NCI-H524 (cell line): ENCODE measurements around the gene IGSF9.

Experiments
- DNase-seq, 2 experiments: peaks; one replicate each; lab custom pipeline; 2025; lab: John Stamatoyannopoulos, UW

Gene IGSF9

DNA sequence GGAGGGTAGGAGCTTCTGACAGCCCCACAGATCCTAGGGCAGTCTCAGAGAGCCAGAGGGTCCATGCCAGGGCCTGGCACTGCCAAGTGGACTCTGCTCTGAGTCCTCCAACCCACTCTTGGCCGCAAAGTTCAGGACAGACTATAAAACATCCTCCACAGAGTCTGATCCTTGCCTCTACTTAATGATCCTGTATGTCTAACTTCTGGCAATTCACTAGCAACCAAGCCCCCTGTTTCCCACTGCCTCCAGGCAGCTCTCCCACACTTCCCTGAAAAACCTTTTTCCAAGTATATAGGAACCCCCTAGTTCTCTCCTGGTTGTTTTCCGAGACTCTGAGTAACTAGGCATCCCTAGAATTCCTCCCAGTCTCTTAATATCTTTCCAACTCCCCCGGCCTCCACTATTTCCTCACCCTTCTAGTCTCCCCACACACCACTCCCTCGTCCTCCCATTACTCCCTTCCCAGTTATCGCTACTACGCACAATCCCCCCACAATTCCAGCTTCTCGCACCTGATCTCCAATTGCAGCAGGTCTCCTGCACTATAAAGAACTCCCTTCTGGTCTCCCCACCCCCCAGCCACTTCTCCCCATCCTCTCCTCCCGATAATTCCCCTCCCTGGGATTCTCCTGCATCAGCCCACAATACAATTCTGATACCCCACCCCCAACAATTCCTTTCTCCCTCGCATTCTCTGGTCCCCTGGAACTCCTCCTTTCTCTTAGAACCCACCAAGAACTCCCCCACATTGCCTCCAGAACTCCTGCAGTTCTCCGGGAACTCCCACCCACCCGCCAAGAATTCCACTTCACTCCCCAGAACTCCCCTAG lies 574 bp downstream of the IGSF9 start:
- peak in 1 of 2 experiments; percentile 34 for DNase-seq

DNA sequence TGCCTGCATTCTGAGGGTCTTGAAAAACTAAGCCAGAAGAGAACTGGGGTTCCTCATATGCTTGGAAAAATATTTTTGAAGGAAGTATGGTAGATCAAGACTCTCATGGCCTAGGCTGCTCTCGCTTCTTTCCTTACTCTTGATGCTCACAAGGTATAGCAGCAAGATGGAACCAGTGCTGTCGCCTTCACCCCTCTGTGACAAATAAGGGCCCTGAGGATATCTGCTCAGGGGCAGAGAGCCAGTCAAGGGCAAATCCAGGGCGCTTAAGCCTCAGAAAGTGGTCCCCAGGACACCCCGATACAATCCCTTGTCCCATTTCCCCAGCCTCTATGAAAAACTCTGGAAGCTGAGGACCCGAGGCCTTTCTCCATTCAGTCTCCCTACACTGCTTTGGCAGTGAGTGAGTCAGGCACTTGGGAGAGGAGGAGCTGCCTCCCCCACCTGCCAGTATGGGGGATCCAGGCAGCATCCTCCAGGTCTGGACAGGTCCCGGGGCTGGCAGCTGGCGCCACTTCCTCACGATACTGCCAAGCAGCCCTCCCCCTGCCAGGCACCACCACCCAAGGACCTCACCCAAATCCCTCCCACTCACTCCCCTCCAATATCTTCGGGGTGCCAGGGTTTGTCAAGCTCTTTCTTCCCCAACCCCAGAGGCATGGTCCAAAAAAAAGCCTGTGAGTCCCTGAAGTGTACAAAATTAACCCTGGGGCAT lies 1.3 kb downstream of the IGSF9 start:
- DNase-seq: no peak

DNA sequence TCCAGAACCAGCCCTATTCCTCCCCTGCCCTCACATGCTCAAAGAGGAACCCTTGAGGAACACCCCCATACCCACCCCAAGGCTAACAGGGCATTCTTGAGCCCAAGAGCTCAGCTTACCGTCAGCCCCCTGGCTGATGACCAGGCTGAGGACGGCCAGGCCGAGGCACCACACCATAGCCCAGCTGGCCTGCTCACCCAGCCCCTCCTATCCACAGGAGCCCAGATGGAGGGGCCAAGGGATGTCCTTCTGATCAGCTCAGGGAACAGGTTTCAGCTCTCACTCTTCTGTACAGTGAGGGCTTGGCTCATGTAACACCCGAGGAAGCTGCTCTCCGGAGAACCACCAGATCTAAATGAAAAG lies 2.2 kb downstream of the IGSF9 start:
- no peak for DNase-seq

DNA sequence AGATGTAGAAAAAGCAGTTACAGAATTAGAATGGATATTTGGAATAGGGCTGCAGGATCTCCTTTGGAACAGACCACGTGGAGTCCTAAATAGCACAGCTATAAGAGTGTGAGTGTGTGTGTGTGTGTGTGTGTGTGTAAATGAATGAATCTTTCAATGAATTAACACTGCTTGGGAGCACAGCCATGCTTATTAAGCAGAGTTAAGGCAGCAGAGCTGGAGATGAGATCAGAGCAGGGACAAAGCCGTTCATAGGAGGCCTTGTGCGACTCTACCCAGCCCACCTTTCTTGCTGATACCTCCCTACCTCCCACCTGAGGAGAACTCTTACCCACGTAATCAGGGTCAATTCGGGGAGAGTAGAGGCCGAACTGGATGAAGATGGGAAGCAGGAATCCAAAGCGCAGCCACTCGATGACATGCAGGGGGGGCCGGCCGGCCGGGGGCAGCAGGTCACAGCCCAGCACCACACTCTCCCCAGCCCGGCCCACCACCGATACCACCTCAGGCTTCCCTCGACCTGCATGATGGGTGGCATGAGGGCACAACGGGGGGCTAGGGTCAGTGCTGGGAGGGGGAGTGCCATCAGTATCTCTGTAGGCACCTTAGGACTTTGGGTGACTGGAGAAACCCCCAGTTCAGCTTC lies 2.7 kb downstream of the IGSF9 start:
- no peak for DNase-seq

DNA sequence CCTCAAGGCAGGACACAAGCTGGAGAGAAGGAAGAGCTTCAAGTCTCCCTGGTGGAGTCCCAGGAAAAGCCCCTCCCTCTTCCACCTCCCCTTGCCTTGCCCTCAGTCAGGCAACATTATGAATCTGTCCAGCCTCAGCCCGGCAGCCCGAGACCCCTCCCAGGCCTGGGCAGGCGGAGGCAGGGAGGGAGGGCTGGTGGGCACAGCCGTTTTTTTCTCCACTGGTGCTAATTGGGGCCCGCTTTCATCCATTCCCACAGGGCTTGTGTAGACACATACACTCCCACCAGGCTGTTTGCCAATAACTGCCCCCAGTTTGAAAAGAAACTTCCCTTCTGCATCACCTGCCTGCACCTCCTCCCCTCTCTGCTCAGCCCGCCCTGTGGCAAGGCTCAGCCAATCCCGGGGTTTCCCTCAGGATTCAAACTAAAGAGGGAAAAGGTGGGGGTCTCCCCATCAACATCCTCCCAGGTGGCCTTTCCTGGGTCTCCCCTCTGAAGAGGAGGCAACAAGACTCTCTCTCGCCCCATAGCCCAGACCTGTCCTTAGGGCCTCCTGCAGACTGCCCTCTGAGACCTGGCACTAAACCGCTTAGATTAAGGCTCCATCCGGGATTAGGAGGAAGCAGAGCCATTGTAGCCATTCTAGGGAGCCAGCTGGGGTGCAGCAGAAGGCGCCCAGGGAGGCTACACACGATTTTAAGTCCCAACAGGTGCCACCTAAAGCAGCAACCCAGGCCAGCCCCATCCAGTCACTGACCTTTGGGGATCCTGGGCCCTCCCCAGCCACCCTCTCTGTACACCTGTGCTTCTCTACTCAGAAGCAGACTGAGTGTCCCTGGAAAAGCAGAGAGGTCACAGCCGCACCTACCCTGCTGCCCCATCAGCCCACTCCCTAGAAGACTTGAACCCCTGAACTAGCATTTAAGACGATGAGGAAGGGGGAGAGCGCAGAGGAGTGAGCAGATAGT lies 3.5 kb downstream of the IGSF9 start:
- DNase-seq: peak in 1 of 2 experiments; percentile 39

DNA sequence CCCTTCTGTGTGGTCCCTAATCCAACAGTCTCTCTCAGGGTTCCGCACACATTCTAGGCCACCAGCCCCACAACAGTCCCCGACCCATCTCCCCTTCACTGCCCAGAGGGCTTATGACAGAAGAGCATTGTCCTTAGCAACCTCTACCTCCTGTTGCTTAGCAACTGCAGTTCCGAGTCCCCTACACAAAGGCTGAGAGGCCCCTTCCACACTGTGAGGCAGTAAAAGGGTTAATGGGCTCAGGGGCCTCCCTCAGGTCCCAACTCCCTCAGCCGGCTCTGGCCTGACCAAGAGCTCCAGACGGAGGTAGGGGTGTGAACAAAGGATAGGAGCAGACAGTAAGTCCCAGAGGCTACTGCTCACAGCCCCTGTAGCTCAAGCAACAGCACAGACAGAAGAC lies 4.3 kb downstream of the IGSF9 start:
- no peak for DNase-seq

DNA sequence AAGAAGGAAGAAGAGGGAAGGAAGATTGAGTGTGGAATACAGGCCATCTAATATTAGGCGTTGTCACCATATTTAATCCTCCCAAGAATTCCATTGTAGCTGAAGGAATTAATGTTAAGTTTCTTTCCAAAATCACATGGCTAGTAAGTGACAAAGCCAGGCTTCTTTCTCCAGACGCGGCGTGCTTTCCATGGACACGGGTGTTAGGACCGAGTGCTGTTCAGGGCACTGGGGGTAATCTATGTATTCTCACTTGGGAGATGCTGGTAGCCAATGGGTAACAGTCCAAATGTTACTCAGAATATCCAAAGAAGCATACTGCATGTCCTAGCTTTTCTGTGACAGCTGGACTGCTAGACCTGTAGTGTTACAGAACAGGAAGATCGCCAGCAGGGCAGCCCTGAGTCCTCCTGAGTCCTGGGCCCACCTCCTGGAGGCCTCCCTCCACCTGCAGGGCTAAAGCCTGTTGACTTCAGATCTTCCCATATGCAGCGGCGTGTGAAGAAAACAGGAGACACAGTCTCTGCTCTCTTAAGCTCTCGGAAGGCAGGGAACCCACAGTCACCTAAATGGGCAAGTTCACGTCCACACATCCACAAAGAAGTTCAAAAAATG lies 5.3 kb downstream of the IGSF9 start:
- DNase-seq: no peak

DNA sequence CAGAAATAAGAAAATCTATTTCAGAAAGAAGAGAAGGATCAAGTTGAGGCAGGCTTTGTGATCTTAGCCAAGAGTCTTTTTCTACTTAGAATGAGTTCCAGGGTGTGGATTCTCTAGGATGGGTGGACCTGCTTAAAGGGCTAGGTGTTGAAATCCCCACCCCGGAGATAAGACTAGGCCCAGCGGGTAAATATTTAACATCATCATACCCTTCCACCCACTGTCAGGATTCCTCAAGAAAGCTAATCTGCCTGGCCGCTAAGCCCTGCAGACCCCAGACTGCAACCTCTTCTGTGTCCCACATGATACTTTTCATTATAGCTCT lies 5.8 kb downstream of the IGSF9 start:
- DNase-seq: no peak

DNA sequence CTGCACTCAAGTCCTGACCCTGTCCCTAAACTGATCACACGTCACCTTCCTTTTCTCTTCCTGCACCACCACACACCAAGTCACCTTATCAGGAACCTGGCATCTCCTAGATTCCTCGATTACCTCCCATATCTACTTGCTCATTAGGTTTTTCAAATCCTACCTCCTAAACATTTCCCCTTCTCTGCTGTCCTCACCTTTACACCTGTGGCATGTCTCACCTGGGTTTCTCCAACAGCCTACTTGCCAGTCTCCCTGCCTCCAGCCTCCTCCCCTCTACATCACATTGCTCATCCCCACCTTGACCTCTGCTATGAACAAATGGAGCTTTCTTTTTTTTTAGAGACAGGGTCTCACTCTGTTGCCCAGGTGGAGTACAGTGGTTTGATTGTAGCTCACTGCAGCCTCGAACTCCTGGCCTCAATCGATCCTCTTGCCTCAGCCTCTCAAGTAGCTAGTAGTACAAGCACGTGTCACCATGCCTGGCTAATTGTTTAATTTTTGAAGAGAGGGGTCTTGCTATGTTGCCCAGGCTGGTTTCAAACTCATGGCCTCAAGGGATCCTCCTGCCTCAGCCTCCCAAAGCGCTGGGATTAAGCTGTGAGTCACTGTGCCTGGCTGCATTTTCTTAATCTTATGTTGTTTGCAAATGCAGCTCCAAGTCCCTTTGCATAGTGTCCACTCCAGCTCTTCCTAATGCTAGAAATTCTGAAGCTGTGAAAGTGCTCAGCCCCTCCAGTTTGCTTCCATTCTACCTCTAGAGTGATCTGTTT lies 6.3 kb downstream of the IGSF9 start:
- no peak for DNase-seq

DNA sequence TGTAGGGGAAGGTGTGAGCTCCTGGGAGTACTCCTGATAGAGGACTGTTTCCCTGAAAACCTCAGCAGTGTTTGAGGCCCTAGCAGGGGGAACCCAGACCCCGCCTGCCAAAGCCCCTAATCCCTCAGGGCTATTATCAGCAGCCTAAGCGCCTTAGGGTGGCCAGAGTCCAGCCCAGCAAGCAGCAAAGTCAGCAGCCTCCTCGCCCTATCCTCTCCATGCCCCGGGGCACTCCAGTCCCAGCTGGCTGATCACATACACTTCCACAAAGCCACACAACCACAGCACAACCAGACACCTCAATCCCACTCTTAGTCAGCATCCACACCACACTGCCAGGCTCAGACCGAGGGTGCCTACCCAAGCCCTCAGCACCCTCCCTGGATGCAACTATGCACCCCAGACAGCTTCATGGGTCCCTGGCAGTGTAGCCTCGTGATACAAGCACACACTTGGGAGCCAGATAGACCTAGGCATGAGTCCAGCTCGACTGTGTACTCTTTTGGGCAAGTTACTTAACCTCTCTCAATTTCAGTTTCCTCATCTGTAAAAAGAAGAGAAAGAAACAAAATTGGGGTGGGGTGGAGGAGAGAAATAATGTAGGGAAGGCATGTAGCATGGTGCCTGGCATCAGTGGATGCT lies 7.1 kb downstream of the IGSF9 start:
- no peak for DNase-seq

DNA sequence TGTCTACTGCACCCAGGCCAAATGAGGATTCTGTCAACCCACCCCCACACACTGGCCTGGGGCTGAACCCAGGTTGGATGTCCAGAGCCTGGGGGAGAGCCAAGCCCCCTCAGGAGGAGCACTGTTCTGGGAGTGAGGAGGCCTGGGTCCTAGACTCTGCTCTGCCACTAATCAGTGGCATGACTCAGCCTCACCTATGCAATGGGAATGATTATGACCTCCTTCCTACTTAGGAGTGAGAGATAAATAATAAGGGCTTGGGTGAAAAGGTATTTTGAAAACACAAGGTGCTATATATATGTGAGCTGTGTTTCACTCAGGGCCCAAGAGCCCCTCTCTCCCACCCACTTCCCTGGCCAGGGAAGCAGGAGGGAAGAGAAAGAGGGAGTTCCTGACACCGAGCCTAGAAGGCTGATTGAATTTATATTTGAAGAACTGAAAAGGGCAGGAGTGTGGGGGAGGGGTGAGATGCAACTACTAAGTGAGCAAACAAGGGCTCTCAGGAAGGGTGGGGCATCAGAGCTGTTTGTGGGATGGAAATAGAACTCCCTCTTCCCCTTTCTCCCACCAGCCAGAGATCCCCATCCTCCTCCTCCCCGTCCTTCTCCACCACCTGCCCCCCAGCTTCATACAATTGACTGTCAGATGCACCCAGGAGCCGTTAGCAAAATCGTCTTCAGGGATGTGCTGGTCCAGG lies 8.2 kb downstream of the IGSF9 start:
- DNase-seq: no peak

DNA sequence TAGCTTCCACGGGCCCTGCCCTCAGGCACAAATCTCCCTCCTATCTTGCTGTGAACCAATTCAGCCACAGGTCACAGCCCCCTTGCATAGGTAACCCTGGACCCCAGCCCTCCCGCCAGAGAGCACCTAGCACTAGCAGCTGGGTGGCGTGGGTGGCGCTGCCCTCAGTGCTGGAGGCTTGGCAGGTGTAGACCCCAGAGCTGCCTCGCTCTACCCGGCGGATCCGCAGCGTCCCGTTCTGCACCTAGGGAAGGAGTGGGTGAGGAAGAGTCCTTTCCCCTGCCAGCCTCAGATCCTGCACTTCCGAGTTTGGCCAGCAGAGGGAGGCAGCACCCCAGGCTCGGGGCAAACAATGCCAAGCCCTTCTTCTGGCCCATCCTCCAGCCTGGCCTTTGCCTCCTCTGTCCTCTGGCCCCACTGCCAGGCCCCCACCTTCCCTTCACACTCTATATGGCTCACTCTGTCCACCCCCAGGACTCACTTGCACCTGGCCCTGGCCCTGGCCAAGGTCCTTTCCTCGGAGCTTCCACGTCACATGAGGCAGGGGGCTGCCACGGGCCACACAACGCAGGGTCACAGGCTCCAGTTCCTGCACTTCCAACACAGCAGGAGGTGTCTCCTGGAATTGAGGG lies 9.0 kb downstream of the IGSF9 start:
- peak in 1 of 2 experiments; percentile 41 for DNase-seq

DNA sequence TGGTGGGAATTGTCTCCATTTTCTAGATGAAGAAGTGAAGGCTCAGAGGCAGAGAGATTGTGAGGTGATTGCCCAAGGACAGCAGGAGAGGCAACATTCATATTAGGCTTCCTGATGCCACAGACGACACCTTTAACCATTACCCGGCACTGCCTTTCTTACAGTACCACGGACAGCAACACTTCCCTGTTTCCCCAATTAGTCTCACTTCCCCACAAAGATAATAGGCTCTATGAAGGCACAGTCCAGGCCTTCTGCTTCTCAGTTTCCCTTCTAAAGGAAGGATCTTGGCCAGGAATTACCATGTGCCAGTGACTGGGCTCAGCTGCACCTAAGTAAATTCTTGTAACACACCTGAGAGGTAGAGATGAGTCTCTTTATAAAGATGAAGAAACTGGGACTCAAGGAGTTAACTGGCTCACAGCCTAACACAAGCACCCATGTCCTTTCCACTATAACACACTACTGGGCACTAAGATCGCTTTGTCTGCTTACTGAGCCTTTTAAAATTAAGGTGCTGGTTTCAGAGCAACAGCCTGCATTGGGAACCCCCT lies 9.6 kb downstream of the IGSF9 start:
- DNase-seq: no peak

DNA sequence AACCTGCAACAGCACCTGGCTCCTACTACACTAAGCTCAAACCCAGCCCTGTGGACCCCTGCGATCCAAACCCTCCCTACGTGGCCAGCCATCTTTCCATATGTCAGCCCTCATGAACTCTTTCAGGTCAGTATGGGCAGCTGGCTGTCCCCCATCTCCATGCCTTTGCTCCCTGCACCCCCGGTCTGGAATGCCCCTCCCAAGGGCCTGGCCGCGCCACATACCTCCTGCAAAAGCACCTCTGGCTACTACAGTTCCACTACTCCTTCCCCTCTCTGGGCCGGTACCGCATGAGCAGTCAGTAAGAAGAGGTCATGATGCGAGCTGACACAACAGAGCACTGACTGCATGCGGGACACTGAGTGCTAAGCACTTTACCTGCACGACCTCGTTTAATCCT lies 10.1 kb downstream of the IGSF9 start:
- no peak for DNase-seq

DNA sequence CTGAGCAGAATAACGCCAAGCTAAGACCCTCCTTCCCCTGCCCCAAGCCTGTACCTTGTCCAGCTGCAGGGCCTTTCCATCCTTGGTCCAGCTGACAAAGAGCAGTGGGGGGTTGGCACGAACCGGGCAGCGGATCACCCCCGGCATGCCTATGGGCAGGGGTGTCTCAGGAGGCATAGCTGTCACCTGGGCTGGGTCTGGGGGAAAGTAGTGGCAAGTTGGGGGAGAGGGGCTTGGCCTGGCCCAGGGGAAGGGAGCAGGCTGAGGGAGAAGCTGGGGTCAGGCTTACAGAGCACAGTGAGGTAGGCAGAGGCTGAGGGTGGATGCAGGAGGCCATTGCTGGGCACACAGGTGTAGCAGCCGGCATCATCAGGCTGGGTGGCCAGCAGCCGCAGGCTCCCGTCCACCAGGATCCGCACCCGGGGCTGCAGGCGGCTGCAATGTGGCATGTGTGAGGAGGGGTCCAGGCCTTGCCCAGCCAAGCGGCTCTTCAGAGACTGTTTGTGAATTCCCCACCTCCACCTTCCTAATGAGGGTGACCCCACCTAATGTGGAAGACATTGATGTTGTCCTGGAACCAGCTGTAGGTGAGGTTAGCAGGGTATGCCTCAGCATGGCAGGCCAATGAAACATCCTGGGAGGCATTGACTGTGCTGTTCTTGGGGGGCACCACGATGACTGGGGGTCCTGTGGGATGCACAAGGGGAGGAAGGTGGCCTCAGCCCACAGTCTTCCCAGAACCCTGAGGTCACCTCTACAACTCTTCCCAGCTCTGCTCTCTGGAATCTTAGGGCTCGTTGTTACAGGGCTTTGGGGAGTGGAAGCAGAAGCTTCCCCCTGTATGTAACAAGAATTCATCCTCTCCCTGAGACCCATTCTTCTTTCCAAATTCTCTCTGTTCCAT lies 11.0 kb downstream of the IGSF9 start:
- DNase-seq: no peak

DNA sequence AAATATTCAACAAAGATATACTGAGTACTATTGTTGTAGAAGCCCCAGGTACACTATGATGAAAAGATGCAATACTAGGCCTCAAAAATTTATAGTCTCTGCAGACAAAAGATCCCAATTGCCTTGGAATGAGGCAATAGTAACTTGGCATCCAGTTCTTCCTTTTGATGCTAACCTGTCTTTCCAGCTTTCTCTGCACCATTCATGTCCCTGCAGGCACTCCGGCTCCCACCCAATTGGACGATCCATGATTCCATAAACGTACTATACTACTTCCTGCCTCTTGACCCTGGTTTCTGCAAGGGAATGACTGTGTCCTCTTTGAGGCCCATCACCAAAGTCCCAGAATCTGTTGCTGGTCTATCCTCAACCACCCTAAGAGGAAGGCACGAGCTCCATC lies 12.1 kb downstream of the IGSF9 start:
- no peak for DNase-seq
